Fibroblast of peridontal ligament (primary cell): ENCODE data around the gene CASP10.

ENCODE experiments used
- DNase-seq: peaks from one replicate; pipeline ENCODE4 v3.0.0-alpha.2; 2010; ENCODE audit errors: extremely low read depth

The CASP10 gene

DNA sequence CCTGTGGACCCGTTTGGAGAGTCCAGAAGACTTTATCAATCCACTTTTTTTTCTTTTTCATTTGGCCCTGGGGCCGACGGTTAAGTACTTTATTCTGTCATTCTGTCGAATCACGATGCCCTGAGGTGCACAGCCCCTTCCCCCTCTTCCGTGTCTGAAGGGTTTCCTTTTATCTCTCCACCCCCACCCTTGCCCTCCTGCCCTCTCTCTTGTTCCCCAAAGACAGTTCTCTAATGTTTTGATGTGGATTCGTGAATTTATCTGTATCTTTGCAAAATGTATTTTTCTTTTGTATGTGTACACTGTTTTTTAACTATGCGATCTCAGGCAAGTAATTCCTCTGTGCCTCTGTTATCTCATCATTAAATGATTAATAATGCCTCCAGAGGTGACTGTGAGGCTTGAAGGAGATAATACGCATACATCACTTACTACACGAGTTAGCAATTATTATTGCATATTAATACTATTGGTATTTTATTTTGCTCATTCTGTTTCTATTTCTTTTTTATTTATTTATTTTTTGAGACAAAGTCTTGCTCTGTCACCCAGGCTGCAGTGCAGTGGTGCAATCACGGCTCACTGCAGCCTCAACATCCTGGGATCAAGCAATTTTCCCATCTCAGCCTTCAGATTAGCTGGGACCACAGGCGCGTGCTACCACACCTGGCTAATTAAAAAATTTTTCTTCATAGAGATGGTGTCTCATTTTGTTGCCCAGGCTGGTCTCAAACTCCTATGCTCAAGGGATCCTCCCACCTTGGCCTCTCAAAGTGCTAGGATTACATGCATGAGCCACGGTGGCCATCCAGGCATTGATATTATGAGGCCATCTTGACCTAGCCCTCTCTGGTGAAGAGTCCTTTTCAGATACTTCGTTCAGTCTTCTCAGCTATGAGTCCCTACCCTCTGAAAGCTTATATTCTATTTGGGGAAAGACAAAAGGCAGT lies 76.0 kb downstream of the CASP10 start:
- no peak for DNase-seq

DNA sequence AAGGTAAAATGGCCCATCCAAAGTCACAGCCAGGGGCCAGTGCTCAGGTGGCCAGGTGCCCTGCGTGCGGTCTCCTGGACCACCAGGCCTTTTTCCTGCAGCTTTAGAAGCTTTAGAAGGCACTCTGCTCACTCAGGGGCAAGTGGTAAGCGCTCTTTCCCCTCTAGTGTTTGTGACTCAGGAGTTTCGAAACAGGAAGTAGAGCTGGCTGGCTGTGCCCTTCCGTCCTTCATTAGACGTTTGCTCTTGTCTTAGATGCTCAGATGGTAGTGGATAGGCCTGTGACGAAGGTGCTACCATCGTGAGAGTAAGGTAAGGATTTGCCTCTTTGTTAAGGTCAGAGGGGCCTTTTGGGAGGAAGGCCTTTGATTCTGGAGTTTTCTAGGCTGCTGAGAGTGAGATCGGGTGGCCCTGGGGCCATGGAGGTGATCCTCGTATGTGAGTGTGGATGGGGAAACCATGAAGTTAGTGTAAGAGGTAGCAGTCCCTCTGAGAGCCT lies 77.4 kb downstream of the CASP10 start, which contains the start of gene CASP8:
Gene CASP8 (plus strand): TSS at position 235 of the 499 bp plus-strand sequence. CDS start 5,951 bp downstream, outside the sequence.
- DNase-seq, result no peak

- DNase-seq, result no peak
These were observed 78.5 kb downstream of the CASP10 start for GRCh38 chr2:201261471-201261870.

- DNase-seq, result no peak
These were observed 79.0 kb downstream of the CASP10 start for GRCh38 chr2:201261906-201262305.

- DNase-seq, result no peak
These were observed 79.8 kb downstream of the CASP10 start for GRCh38 chr2:201262718-201263117.

DNA sequence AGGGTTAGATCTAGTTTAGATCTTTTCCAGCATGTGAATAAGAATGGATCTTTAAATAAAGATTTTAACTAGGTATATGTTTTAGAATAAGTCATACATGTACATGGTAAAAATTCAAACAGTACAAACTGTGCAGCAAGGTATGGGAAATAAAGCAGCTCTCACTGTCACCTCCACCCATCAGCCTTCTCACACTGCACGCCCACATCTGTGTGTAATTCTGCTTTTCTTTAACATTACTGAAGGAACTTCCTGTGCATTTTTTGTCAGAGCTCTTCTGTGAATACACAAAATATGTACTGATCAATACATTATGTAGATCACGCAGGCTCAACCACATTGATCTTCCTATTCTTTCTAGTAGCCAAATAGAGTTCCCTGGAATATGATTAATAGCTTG lies 80.8 kb downstream of the CASP10 start:
- DNase-seq, result no peak

- peak; percentile 51 for DNase-seq
These were observed 81.7 kb downstream of the CASP10 start for GRCh38 chr2:201264472-201265173.

DNA sequence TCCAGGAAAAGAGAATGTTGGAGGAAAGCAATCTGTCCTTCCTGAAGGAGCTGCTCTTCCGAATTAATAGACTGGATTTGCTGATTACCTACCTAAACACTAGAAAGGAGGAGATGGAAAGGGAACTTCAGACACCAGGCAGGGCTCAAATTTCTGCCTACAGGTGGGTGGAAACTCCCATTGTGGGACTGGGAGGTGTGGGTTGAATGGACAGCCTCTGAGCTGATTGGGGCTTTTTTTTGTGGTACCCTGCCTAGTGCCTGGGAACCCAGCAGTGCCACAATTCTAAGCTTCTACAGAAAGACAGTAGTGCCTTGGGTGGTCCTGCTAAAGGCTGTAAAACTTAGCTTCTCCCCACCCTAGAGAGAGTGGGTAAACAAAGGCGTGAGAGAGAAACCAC lies 83.7 kb downstream of the CASP10 start:
- DNase-seq, result no peak

- no peak for DNase-seq
These were observed 84.5 kb downstream of the CASP10 start for GRCh38 chr2:201267278-201268030.

- no peak for DNase-seq
These were observed 86.8 kb downstream of the CASP10 start for GRCh38 chr2:201269764-201270163.

DNA sequence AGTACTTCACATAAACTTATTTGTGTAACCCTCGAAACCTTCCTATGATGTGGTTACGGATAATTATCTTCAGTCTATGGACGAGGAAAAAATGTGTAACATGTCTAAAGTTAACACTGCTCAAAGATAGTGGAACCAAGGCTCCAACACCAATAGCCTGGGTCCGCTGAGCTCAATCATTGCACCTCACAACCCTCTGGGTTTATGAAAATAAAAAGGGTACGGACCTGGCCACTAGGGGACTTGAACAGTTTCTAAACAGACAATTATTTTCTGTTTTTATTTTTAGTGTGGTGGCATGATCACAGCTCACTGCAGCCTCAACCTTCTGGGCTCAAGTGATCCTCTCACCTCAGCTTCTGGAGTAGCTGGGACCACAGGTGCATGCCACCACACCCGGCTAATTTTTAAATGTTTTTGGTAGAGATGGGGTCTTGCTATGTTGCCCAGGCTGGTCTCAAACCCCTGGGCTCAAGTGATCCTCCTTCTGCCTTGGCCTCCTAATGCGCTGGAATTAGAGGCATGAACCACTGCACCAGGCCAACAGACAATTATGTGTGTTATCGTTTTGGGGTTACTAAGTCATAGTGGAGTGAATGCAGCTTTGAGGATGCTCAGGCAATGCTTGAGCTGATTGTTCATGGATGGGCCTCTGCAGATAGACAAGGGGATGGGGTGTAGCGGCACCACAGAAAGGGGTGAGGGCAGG lies 87.5 kb downstream of the CASP10 start:
- no peak for DNase-seq

GRCh38 chr2:201271917-201272316 lies 89.0 kb downstream of the CASP10 start:
- no peak for DNase-seq

- no peak for DNase-seq
These were observed 90.5 kb downstream of the CASP10 start for GRCh38 chr2:201273330-201273983.

GRCh38 chr2:201275069-201275468 lies 92.1 kb downstream of the CASP10 start:
- no peak for DNase-seq

GRCh38 chr2:201275990-201276389 lies 93.0 kb downstream of the CASP10 start:
- DNase-seq, result no peak

GRCh38 chr2:201276511-201276910 lies 93.6 kb downstream of the CASP10 start:
- DNase-seq, result no peak
